ENCODE data around the gene CYFIP2. TPM values are rescaled to one million over a fixed set of nuclear protein-coding genes. Genes with fewer than 3 reads are reported as not detected.

Gene CYFIP2
- total RNA-seq, 1 donor: 6.5 TPM

DNA sequence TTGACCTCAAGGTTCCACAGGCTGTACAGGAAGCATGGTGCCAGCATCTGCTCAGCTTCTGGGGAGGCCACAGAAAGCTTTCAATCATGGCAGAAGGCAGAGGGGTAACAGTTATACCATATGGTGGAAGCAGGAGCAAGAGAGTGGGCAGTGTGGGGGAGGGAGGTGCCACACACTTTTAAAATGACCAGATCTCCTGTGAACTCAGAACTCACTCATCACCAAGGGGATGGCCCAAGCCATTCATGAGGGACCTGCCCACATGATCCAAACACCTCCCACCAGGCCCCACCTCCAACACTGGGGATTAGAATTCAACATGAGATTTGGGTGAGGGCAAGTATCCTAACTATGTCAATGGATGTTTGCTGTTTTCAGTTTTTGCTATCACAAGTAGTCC is 16.2 kb downstream of the CYFIP2 start:
- DNase-seq (ENCODE audit: insufficient read length, low spot score, missing footprints): no peak
- H3K36me3 ChIP-seq (ENCODE audit: insufficient read depth, low read length): no peaks in the 10 kb centered on the region
- no peaks in the 10 kb centered on the region for H3K9me3 ChIP-seq (ENCODE audit: low read depth, low read length)
- no peak overlapping the region for H2AFZ ChIP-seq (ENCODE audit: low read length)
- H3K27me3 ChIP-seq (ENCODE audit: insufficient read depth, low read length): no peaks in the 10 kb centered on the region
- H3K4me2 ChIP-seq (ENCODE audit: insufficient read depth, low read length): no peak overlapping the region
- H3K27ac ChIP-seq (ENCODE audit: low read depth, low read length): no peak overlapping the region
- H4K20me1 ChIP-seq (ENCODE audit: insufficient read depth, low read length): no peaks in the 10 kb centered on the region
- H3K4me1 ChIP-seq (ENCODE audit: insufficient read depth, low read length): peaks cover 2% of the 10 kb centered on the region
- no peaks in the 10 kb centered on the region for H3K79me2 ChIP-seq (ENCODE audit: insufficient read depth, low read length)
- TF ChIP-seq, protein P1, sequence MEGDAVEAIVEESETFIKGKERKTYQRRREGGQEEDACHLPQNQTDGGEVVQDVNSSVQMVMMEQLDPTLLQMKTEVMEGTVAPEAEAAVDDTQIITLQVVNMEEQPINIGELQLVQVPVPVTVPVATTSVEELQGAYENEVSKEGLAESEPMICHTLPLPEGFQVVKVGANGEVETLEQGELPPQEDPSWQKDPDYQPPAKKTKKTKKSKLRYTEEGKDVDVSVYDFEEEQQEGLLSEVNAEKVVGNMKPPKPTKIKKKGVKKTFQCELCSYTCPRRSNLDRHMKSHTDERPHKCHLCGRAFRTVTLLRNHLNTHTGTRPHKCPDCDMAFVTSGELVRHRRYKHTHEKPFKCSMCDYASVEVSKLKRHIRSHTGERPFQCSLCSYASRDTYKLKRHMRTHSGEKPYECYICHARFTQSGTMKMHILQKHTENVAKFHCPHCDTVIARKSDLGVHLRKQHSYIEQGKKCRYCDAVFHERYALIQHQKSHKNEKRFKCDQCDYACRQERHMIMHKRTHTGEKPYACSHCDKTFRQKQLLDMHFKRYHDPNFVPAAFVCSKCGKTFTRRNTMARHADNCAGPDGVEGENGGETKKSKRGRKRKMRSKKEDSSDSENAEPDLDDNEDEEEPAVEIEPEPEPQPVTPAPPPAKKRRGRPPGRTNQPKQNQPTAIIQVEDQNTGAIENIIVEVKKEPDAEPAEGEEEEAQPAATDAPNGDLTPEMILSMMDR (IDR thresholded peaks at IDR 0.05; ENCODE audit: extremely low read depth, low read depth, low read length): no peak
- no peak overlapping the region for H3K4me3 ChIP-seq (ENCODE audit: insufficient read depth, low read length)

DNA sequence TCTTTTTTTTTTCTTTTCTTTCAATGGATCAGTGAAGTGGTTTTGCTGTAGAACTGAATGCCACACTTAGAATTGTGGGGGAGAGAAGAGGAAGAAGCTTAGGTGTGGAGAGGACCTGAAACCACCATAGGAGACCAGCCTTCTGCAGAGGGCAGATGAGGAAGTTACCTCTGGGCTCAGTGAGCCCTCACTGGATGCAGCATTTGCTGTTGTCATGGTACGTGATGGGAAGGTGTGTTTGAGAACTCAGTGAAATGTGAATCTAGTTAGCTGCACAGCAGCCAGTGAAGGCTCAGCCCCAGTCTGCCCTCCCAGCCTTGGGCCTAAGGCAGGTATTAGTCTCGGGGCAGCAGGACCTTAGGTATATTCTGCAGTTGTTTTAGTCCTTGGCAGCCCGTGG is 17.5 kb downstream of the CYFIP2 start:
- H3K79me2 ChIP-seq (ENCODE audit: insufficient read depth, low read length): no peaks in the 10 kb centered on the region
- no peak for DNase-seq (ENCODE audit: insufficient read length, low spot score, missing footprints)
- no peaks in the 10 kb centered on the region for H3K9me3 ChIP-seq (ENCODE audit: low read depth, low read length)
- peak overlapping the region; percentile 20 for H2AFZ ChIP-seq (ENCODE audit: low read length)
- H3K27ac ChIP-seq (ENCODE audit: low read depth, low read length): no peak overlapping the region
- H3K27me3 ChIP-seq (ENCODE audit: insufficient read depth, low read length): no peaks in the 10 kb centered on the region
- H4K20me1 ChIP-seq (ENCODE audit: insufficient read depth, low read length): no peaks in the 10 kb centered on the region
- no peak overlapping the region for H3K4me3 ChIP-seq (ENCODE audit: insufficient read depth, low read length)
- H3K4me2 ChIP-seq (ENCODE audit: insufficient read depth, low read length): no peak overlapping the region
- peaks cover 2% of the 10 kb centered on the region for H3K4me1 ChIP-seq (ENCODE audit: insufficient read depth, low read length)
- TF ChIP-seq, protein P1 (IDR thresholded peaks at IDR 0.05; ENCODE audit: extremely low read depth, low read depth, low read length): no peak
- H3K36me3 ChIP-seq (ENCODE audit: insufficient read depth, low read length): no peaks in the 10 kb centered on the region

DNA sequence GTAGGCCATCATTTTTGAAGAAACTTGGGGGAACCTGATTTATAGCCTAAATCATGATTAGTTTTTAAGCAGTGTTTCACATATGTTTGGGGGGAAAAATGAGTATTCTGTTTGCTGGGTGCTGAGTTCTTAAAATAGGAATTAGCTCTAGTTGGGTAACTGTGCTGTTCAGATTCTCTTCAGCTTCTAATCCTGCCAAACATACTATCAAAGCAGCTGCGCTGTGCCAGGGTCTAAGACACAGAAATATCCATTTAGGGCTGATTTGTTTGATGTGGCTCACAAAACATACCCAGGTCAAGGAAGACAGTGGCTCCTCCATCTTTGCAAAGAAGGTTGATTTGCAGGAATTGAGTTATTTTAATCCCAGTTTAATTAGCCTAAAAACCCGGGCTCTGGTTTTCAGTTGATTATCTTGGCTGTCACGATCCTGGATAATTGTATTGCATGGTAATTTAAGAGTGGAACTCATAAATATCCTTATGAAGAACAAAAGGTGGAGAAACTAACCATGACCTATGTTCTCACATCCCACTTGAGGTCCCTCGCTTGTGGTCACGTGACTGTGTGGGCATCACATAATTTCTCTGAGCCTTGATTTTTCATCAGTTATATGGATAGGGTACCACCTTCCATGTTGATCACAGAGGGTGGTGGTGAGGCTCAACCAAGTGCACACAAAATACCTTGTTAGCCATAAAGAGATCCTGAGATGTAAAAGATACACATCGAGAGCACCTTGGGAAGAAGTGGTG is 18.7 kb downstream of the CYFIP2 start:
- H3K4me1 ChIP-seq (ENCODE audit: insufficient read depth, low read length): peaks cover 2% of the 10 kb centered on the region
- no peak overlapping the region for H3K4me2 ChIP-seq (ENCODE audit: insufficient read depth, low read length)
- no peak overlapping the region for H2AFZ ChIP-seq (ENCODE audit: low read length)
- no peaks in the 10 kb centered on the region for H3K79me2 ChIP-seq (ENCODE audit: insufficient read depth, low read length)
- no peaks in the 10 kb centered on the region for H3K9me3 ChIP-seq (ENCODE audit: low read depth, low read length)
- no peak for DNase-seq (ENCODE audit: insufficient read length, low spot score, missing footprints)
- H3K27me3 ChIP-seq (ENCODE audit: insufficient read depth, low read length): no peaks in the 10 kb centered on the region
- no peak overlapping the region for H3K4me3 ChIP-seq (ENCODE audit: insufficient read depth, low read length)
- no peaks in the 10 kb centered on the region for H3K36me3 ChIP-seq (ENCODE audit: insufficient read depth, low read length)
- no peak overlapping the region for H3K27ac ChIP-seq (ENCODE audit: low read depth, low read length)
- no peaks in the 10 kb centered on the region for H4K20me1 ChIP-seq (ENCODE audit: insufficient read depth, low read length)
- TF ChIP-seq, protein P1 (IDR thresholded peaks at IDR 0.05; ENCODE audit: extremely low read depth, low read depth, low read length): no peak

DNA sequence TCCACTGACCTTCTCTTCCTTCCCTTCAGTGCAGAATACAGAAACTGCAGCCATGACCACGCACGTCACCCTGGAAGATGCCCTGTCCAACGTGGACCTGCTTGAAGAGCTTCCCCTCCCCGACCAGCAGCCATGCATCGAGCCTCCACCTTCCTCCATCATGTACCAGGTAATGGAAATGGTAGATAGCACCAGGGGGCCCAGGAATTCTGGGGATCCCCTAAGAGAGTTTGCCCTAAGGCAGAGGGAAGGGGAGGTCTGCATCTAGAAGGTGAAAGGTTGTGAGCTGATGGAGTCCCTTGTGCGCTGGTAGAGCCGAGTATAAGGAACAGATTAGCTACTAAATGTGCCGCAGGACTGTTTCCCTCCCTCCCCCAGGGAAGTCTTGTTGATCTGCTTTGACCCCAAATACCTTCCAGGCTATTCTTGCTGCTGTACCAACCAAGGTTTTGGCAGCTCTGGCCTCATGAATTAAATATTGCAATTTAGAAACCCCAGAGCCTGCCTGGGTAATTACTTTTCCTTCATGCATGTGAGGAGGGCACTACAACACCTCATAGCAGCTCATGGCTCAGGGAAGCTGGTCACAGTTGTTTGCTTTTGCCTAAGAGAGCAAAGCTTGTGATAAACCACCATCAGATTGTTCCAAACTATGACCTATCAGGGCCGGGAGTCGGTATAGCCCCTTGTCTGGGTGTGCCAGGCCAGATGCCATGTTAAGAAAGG is 19.6 kb downstream of the CYFIP2 start:
- H3K27me3 ChIP-seq (ENCODE audit: insufficient read depth, low read length): no peaks in the 10 kb centered on the region
- H4K20me1 ChIP-seq (ENCODE audit: insufficient read depth, low read length): no peaks in the 10 kb centered on the region
- DNase-seq (ENCODE audit: insufficient read length, low spot score, missing footprints): no peak
- peaks cover 10% of the 10 kb centered on the region for H3K4me1 ChIP-seq (ENCODE audit: insufficient read depth, low read length)
- H3K4me3 ChIP-seq (ENCODE audit: insufficient read depth, low read length): no peak overlapping the region
- TF ChIP-seq, protein P1 (IDR thresholded peaks at IDR 0.05; ENCODE audit: extremely low read depth, low read depth, low read length): no peak
- no peaks in the 10 kb centered on the region for H3K36me3 ChIP-seq (ENCODE audit: insufficient read depth, low read length)
- no peaks in the 10 kb centered on the region for H3K79me2 ChIP-seq (ENCODE audit: insufficient read depth, low read length)
- H3K9me3 ChIP-seq (ENCODE audit: low read depth, low read length): no peaks in the 10 kb centered on the region
- no peak overlapping the region for H3K4me2 ChIP-seq (ENCODE audit: insufficient read depth, low read length)
- no peak overlapping the region for H3K27ac ChIP-seq (ENCODE audit: low read depth, low read length)
- no peak overlapping the region for H2AFZ ChIP-seq (ENCODE audit: low read length)
